GM06990 (cell line): ENCODE measurements around the gene TPX2.

Source experiments
- DNase-seq: peaks from one replicate; pipeline ENCODE4 v3.0.0-alpha.2; 2011; ENCODE audit not compliant: insufficient read length; ENCODE audit errors: extremely low read depth
- H3K27me3 ChIP-seq: replicated peaks from 2 replicates; pipeline ENCODE4 v1.6.0; 2011; ENCODE audit warnings: low read length; ENCODE audit not compliant: control insufficient read depth, insufficient read depth
- H3K36me3 ChIP-seq: 2 replicates; pipeline ENCODE4 v1.5.1; 2011; ENCODE audit warnings: low read length; ENCODE audit not compliant: control insufficient read depth, insufficient read depth
- H3K4me3 ChIP-seq: replicated peaks from 2 replicates; pipeline ENCODE4 v1.5.1; 2011; ENCODE audit warnings: low read depth, mild to moderate bottlenecking, control low read depth, low read length
- TF ChIP-seq, protein P1 (sequence below): IDR thresholded peaks from 2 replicates; pipeline ENCODE4 v1.5.1; 2011; ENCODE audit warnings: low read length, control low read depth, mild to moderate bottlenecking, inconsistent platforms; ENCODE audit not compliant: insufficient read depth, poor library complexity, severe bottlenecking

Gene TPX2

DNA sequence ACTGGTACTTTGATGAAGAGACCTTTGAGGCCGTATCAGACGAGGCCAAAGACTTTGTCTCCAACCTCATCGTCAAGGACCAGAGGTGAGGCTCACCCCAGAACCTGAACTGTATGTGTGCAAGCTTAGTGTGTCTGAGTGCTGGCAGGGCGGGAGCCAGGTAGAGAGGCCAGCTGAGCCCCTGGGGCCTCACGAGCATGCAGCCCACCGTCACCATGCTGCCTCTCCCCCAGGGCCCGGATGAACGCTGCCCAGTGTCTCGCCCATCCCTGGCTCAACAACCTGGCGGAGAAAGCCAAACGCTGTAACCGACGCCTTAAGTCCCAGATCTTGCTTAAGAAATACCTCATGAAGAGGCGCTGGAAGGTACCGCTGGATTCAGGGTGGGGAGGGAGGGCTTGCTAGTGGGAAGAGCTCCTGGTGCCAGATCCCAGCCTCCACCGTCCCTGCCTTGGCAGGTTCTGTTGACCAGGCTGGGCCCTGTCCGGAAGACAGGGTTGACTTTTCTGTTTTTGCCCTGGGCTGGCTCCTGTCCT, 92.7 kb downstream of the TPX2 start:
- H3K36me3 ChIP-seq, result no peaks in the 10 kb centered on the region
- TF ChIP-seq, protein P1, sequence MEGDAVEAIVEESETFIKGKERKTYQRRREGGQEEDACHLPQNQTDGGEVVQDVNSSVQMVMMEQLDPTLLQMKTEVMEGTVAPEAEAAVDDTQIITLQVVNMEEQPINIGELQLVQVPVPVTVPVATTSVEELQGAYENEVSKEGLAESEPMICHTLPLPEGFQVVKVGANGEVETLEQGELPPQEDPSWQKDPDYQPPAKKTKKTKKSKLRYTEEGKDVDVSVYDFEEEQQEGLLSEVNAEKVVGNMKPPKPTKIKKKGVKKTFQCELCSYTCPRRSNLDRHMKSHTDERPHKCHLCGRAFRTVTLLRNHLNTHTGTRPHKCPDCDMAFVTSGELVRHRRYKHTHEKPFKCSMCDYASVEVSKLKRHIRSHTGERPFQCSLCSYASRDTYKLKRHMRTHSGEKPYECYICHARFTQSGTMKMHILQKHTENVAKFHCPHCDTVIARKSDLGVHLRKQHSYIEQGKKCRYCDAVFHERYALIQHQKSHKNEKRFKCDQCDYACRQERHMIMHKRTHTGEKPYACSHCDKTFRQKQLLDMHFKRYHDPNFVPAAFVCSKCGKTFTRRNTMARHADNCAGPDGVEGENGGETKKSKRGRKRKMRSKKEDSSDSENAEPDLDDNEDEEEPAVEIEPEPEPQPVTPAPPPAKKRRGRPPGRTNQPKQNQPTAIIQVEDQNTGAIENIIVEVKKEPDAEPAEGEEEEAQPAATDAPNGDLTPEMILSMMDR, result no peak
- H3K27me3 ChIP-seq, result no peaks in the 10 kb centered on the region
- no peak overlapping the region for H3K4me3 ChIP-seq
- no peak for DNase-seq

DNA sequence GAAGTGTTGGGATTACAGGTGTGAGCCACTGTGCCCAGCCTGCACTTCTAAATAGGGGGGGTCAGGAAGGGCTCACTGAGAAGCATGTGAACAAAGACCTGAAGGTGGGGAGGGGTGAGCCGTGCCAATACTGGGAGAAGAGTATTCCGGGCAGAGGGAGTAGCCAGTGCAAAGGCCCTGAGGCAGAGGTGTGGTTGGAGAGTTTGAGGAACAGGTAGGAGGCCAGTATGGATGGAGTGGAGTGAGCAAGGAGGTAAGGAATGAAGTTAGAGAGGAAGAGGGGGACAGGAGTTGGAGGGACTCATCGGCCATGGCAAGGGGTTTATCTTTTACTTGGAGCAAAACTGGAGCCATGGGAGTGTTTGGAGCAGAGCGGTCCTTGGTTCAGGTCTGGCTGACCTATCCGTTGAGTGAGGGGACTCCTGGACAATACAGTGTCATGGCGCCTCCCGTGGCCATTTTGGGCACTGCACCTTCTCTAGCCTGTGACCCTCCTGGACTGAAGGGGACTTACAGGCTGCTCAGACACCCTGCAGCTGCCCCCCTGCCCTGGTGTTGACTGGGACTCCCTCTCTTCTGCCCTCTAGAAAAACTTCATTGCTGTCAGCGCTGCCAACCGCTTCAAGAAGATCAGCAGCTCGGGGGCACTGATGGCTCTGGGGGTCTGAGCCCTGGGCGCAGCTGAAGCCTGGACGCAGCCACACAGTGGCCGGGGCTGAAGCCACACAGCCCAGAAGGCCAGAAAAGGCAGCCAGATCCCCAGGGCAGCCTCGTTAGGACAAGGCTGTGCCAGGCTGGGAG, 94.2 kb downstream of the TPX2 start:
- H3K4me3 ChIP-seq, result no peak overlapping the region
- no peaks in the 10 kb centered on the region for H3K36me3 ChIP-seq
- DNase-seq, result peak; percentile 42
- H3K27me3 ChIP-seq, result no peaks in the 10 kb centered on the region
- TF ChIP-seq, protein P1, result peak; percentile 93

DNA sequence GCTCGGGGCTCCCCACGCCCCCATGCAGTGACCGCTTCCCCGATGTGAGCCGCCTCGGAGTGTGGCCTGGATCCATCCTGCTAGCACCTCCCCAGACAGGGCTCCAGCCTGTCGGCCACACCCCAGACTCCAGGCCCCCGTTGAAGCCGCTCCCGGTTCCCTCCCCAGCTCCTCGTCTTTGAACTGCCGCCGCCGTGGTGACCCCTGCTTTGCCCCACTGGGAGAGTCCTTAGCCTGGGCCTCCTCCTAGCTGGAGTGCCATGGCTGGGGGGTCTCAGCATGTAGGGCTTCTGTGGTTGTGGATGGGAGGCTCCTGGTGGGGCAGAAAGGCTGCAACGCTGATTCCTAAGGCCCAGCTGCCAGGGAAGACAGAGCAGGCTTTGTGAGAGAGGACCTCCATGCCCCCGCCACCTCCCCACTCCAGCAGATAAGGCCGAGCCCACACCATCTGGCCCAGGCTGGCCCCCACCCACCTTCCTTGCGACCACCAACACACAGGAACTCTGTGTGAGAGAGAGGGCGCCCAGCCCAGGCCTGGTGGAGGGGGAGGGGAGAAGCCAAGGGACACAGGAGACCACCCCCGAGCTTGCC, 94.9 kb downstream of the TPX2 start:
- TF ChIP-seq, protein P1, result no peak
- Histone ChIP-seq H3K36me3 (no peaks in the 10 kb centered on the region), H3K27me3 (no peaks in the 10 kb centered on the region), H3K4me3 (no peak overlapping the region)
- no peak for DNase-seq

DNA sequence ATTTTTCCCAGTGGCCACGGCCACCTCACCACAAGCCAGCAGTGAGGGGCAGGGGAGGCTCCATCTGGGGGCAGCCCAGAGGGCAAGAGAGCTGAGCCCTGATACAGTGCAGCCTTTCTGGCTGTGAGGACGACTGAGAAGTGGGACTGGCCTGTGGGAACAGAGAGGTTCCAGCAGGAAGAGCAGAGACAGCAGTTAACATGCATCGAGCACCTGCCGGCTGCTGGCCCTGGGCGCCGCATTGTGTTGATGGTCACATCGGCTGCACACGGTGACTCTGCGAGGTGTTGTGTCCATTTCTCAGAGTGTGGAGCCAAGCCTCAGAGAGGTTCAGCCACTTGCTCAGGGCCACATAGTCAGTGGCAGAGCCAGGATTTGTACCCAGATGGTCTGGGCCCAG, 96.5 kb downstream of the TPX2 start:
- TF ChIP-seq, protein P1, result no peak
- no peak for DNase-seq
- no peaks in the 10 kb centered on the region for H3K27me3 ChIP-seq
- H3K4me3 ChIP-seq, result no peak overlapping the region
- no peaks in the 10 kb centered on the region for H3K36me3 ChIP-seq

DNA sequence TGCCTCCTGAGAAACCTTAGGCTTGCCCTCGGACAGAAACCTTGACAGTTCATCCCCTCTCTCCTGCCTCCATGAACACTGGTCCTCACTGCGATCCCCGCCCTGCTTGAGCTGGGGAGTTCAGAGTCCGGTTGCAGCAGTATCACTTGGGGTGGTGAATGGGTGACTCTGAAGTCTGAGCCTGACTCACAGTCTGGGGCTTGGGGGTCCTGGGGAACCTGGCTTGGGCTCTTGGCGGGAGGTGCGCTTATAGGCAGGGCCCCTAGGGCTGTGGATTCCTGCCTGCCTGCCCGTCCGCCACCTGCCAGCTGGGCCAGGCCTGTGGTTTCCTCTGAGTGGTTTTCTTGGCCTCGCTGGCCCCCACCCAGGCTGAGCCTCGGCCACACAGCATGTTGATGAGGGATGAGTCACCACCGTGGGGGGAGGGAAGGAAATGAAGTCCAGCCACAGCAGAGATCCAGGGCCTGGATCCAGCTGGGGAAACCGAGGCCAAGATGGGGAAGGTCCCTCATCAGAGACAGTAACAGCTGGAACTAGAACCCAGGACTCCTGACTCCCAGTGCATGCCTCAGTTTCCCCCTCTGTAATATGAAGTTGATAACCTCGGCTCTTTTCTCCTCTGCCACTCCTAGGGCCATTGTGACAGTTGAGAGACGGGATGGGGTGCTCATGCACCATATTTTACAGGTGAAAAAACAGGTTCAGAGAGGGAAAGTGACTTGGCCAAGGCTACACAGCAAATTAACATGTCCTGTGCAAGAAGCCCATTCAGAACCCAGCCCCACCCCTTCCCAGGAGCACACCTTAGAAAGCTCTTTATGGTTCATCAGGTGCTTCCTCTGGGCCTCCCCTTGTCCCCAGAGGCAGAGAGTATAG, 97.1 kb downstream of the TPX2 start:
- peak; percentile 53 for DNase-seq
- TF ChIP-seq, protein P1, result no peak
- Histone ChIP-seq H3K4me3 (no peak overlapping the region), H3K36me3 (no peaks in the 10 kb centered on the region), H3K27me3 (no peaks in the 10 kb centered on the region)
